GM18870 (cell line): ENCODE results near the gene TNS3.
"Not testable (repeated sequence)": the region's sequence is repeated elsewhere in the genome, so short reads cannot be mapped to it uniquely, and the experiment has no call there.

Source experiments
- ATAC-seq: cut with Tn5 transposase; IDR thresholded peaks from one replicate; pipeline ENCODE4 v1.9.1; 2021; ENCODE audit warnings: moderate library complexity; ENCODE audit not compliant: unreplicated experiment

TNS3 gene

DNA sequence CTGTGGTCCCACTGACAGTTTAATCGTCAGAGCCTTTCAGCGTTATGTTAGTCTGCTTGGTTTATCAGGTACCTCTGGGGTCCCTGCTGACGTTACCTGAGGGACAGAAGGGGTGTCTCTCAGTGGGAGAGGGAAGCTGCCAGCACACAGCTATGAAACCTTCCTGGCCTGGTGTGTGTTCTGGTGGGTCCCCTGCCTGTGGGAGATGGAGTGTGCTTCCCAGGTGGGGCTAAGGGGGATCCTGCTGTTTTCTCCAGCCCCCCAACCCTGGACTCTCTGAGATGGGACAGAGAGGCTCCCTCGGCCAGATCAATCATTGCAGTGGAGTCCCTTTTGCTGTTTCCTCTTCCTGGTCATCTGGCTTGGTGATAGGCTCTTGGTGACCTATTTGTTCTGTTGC lies 308.8 kb downstream of the TNS3 start:
- no peak for ATAC-seq

DNA sequence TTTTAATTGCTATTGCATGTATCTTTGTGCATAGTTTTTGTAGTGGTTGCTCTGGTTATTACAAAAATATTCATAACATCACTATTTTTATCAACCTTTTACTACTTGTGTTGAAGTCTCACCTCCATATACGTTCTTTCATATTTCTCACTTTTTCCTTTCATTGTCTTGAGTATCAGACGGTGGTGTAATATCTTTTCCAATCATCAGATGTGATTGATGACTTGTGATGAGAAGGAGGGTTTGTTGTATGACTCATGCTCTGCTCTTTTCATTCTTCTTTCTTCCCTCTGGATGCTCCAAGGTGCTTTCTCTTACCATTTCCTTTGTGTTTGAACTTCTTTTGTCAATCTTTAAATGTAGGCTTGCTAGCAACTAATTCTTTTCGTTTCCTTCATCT lies 310.2 kb downstream of the TNS3 start:
- no peak for ATAC-seq

GRCh38 chr7:47268851-47269836 lies 312.8 kb downstream of the TNS3 start:
- no peak for ATAC-seq

DNA sequence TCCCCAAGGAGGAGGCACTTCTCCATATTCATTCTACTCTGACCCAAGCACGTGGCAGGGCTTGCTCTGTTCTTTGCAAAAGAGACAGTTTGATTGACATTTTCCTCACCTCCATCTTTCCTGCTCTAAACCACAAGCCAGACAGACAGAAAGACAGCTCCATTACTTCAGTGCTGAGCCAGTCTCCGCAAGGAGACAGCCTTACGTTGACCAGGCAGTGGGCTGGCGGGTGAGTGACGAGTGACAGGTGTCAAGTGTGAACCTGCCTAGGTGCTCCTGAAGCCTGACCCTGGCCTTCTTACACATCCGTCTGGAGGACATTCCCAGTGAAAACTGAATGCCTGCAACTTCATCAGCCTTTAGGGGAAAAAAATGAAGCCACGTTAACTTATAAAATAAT lies 314.6 kb downstream of the TNS3 start:
- ATAC-seq = no peak

DNA sequence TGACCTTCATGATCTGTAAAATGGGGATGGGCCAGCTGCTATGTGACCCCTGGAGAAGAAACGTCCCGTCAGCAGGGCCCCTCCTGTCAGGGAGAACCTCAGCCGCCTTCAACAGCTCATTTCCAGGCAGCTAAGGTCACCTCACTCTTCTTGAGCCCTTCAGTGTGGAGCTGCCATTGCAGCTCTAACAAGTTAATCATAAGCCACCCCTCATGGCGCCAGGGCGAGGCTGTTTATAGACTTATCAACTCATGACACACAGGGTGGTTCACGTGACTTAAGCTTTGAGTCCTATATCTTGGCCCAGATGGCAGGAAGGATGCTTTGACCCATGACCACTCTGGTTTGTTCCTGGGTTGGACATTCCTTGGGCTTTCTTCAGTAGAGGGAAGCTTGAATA lies 315.1 kb downstream of the TNS3 start:
- no peak for ATAC-seq

GRCh38 chr7:47266131-47266706 lies 315.7 kb downstream of the TNS3 start:
- no peak for ATAC-seq

GRCh38 chr7:47265621-47266020 lies 316.3 kb downstream of the TNS3 start:
- no peak for ATAC-seq

- no peak for ATAC-seq
Measured at GRCh38 chr7:47264021-47264651, 317.8 kb downstream of the TNS3 start.

GRCh38 chr7:47262881-47263280 lies 319.0 kb downstream of the TNS3 start:
- no peak for ATAC-seq

- not testable (repeated sequence) for ATAC-seq
Measured at GRCh38 chr7:47262160-47262559, 319.8 kb downstream of the TNS3 start.

DNA sequence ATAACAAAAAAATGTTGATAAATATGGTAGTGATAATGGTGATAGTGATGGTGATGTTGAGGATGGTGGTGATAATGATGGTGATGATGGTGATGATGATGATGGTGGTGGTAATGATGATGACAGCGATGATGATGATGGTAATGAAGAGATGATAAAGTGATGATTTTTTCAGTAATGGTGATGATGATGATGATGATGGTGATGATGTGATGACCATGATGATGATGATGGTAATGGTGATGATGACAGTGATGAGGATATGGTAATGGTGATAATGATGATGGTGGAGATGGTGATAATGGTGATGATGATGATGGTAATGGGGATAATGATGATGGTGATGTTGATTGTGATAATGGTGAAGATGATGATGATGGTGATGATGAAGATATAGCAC lies 321.6 kb downstream of the TNS3 start:
- no peak for ATAC-seq

DNA sequence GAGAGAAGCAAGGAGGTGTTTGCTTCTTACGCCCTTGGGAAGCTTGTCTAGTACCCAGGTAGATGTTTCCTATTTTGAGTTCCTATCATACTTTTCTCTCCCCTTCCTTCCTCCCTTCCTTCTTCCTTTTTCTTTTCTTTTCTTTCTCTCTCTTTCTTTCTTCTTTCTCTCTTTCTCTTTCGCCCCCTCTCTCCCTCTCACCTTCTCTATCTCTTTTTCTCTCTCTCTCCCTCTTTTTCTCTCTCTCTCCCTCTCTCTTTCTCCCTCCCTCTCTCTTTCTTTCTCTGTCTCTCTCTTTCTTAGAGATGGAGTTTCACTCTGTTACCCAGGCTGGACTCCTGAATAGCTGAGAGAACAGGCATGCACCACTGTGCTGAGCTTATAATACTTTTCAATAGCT lies 322.2 kb downstream of the TNS3 start:
- ATAC-seq = no peak

DNA sequence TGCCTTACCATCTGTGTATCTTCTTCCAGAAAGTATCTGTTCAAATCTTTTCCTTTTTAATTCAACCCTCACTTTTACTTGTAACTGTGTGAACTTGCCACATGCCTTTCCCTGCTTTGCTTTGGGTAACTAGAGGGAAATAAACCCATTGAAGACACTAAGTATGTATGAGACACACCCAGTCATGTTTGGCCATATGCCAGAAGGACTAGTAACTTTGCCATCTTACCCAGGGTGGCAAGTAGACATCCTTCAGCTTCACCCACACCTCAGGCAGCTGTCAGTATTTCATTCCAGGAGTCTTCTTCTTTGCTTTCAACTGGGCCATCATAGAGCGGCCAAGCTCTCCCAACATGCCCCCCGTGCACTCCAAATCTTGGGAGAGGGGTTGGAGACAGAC lies 323.1 kb downstream of the TNS3 start:
- no peak for ATAC-seq

DNA sequence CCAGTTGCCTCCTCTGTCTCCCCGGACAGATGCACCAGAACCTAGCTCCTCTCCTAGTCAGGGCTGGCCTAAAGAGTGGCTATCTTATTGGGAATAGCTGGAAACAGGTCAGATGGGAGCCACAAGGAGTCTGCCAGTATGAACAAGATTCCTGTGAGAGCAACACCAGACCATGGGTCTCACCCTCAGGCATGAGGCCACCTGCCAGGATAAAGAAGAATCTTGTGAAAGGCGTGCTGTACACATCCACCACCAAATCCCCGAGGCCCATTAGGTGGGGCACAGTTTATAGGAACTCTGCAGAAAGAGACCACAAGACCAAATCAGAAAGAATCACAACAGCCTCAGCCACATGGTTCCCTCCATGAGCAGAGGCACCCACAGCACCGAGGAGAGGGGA lies 325.9 kb downstream of the TNS3 start:
- ATAC-seq = no peak

- no peak for ATAC-seq
Measured at GRCh38 chr7:47255441-47255840, 326.5 kb downstream of the TNS3 start.

DNA sequence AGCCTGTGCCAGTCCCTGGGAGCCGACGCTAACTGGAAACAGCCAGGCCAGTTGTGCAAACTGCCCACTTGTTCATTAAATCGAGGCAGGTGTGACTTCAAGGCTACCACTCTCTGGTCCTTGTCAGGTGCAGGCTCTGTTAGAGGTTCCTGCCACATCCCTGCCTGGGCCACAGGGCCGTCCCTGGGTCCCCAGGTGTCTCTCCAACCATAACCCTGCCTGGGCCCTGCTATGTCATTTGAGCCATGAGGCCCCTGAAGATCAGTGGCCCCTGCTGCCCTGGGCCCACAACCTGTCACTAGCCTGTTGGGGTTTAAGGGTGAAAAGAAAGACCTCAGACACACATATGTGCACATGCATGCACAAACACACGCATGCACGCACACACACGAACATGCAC lies 326.9 kb downstream of the TNS3 start:
- no peak for ATAC-seq

DNA sequence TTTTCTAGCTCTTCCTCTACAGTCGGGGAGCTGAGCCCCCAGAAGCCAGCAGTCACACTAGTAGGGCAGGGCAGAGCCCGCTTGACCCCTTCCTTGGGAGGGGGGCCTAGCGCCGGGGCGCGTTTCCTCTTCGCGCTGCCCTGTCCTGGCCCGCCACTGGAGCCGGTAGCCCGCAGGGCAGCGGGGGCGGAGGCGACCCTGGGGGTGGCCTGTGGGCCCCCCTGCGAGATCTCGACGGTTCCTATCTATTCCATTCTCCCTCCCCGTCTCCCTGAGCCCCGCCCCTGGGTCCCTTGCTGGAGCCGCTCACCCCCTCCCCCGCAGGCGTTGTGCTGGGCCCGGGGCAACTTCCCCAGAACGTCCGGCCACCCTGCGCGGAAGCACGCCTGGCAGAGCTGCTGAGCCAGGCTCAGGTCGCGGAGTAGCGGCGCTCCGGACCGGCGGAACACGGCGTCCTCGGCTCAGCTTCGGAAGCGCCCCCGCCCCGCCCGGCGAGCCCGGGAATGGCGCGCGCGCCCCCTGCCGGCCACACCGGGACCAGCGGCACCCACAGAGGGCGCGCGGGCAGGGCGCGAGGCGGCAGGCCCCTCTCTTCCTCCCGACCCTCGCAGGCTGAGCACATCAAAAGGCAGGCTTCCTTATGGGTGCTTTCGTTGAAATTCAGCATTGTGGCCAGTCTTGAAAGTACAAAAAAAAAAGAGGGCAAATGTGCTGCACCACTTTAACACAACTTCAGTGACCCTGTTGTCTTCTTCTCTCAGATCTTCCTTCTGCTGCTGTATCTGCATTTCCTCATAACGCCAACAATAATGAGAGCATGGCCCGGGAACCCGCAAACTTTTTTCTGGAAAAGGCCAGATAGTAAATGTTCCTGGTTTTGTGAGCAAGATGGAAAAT lies 327.6 kb downstream of the TNS3 start:
- no peak for ATAC-seq

DNA sequence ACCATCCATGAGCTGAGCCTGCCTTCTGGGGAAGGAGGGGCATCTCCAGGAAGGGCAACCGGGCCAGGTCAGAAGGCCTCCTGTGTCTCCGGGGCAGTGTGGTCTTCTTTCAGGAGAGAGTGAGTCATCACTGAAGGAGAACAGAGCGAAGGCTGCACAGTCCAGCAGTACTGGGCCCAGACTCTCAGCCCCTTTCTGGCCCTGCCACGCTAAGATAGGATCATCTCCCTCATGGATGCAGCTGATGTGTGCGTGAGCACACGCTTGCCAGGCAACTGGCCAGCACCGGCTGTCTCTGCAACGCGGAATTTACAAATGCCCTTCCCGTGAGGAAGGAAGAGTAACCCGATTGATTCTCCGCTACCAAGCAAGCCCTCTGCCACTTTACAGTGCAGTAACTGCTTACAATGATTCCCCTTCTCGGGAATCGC lies 328.2 kb downstream of the TNS3 start:
- no peak for ATAC-seq

DNA sequence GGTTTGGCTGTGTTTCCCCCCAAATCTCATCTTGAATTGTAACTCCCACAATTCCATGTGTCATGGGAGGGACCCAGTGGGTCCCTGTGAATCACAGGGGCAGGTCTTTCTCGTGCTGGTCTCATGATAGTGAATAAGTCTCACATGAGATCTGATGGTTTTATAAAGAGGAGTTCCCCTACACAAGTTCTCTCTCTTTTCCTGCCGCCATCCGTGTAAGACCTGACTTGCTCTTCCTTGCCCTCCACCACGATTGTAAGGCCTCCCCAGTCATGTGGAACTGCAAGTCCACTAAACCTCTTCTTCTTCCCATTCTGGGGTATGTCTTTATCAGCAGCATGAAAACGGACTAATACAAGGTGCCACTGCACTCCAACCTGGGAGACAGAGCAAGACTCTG lies 329.2 kb downstream of the TNS3 start:
- no peak for ATAC-seq

DNA sequence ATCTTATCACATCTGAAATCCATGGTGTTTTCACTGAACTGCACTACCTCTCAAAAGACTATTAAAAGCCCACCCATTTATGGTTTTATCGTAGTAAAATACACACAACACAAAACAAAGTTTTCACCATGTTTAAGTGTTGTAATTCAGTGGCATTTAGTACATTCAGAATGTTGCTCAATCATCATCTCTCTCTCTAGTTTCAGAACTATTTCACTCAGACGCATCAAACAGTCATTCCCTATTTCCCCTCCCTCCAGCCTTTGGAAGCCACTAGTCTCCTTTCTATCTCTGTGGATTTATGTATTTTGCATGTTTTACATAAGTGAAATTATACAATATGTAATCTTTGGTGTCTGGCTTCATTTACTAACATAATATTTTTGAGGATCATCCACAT lies 332.6 kb downstream of the TNS3 start:
- ATAC-seq = no peak

DNA sequence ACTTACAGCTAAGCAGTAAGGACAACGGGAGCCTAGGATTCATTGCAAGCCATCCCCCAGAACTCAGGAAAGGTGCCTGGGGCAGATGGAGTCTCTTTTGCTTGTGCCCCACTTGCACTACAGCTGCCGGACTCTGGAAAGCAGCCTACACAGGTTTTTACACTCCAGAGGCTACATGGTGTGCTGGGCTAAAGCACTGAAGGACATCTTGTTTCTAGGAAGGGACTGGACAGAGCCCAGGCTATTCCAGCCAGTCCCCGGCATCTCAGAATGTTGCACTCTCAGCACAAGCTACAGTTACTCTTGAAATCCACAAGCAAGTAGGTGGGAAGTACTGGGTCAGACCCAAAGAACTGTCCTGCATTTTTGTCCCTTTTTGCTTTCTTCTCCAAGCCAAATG lies 333.1 kb downstream of the TNS3 start:
- no peak for ATAC-seq
